HEK293 (cell line): ENCODE results near the gene TAS2R39.

Source experiments
- CTCF ChIA-PET: fragments of 350-600 bp; formaldehyde crosslinking; extraction: SDS; loops from one replicate; lab custom pipeline; 2021; ENCODE audit warnings: antibody characterized with exemption; lab: Yijun Ruan, JAX
- POLR2A ChIA-PET: fragments of 300-600 bp; formaldehyde crosslinking; extraction: SDS; loops from one replicate; lab custom pipeline; 2020; ENCODE audit warnings: antibody characterized with exemption, inconsistent platforms; lab: Yijun Ruan, JAX
- H3K27ac ChIP-seq: fragments of 200-500 bp; sonication (Bioruptor generic); 2 replicates; pipeline ENCODE4 v1.5.1; 2014; ENCODE audit warnings: low read depth, low read length, control low read depth, inconsistent platforms; ENCODE audit errors: extremely low read depth
- H3K36me3 ChIP-seq, 2 experiments: fragments of 200-500 bp in 1 of 2; sonication (Bioruptor generic) in 1 of 2; 1 replicate in 1 of 2; 2 replicates in 1 of 2; pipeline ENCODE4 v1.5.1; 2014 to 2017; ENCODE audit warnings: inconsistent platforms in 2 of 2, low read length in 2 of 2; ENCODE audit not compliant: control insufficient read depth in 2 of 2, insufficient read depth in 1 of 2
- H3K4me1 ChIP-seq: fragments of 200-500 bp; sonication (Bioruptor generic); 2 replicates; pipeline ENCODE4 v1.5.1; 2014; ENCODE audit warnings: mild to moderate bottlenecking, low read length, inconsistent platforms; ENCODE audit not compliant: control insufficient read depth, insufficient read depth
- H3K4me3 ChIP-seq: 2 replicates; pipeline ENCODE4 v1.5.1; 2011; ENCODE audit warnings: low read depth, mild to moderate bottlenecking, control low read depth, low read length, moderate library complexity
- H3K9me3 ChIP-seq: fragments of 200-500 bp; sonication (Bioruptor generic); 2 replicates; pipeline ENCODE4 v1.5.1; 2014; ENCODE audit warnings: low read depth, low read length, inconsistent platforms; ENCODE audit not compliant: control insufficient read depth, insufficient read depth
- CTCF ChIP-seq: fragments of 450-650 bp; formaldehyde crosslinking; IDR thresholded peaks from 2 replicates; pipeline ENCODE4 v1.5.1; 2016; ENCODE audit warnings: missing biosample characterization, missing genetic modification characterization
- KLF16 ChIP-seq: fragments of 450-650 bp; formaldehyde crosslinking; IDR thresholded peaks from 2 replicates; pipeline ENCODE4 v1.5.1; 2017; ENCODE audit warnings: missing biosample characterization, missing genetic modification characterization
- KLF9 ChIP-seq: fragments of 450-650 bp; formaldehyde crosslinking; IDR thresholded peaks from 2 replicates; pipeline ENCODE4 v1.5.1; 2016; ENCODE audit warnings: missing biosample characterization, missing genetic modification characterization, low read depth
- MYNN ChIP-seq: fragments of 450-650 bp; formaldehyde crosslinking; IDR thresholded peaks from 2 replicates; pipeline ENCODE4 v1.5.1; 2016; ENCODE audit warnings: missing biosample characterization, missing genetic modification characterization, borderline replicate concordance
- PRDM10 ChIP-seq: fragments of 450-650 bp; formaldehyde crosslinking; IDR thresholded peaks from 2 replicates; pipeline ENCODE4 v1.5.1; 2016; ENCODE audit warnings: missing biosample characterization, missing genetic modification characterization
- SALL2 ChIP-seq: fragments of 450-650 bp; formaldehyde crosslinking; IDR thresholded peaks from 2 replicates; pipeline ENCODE4 v1.5.0; 2017; ENCODE audit warnings: missing biosample characterization, mild to moderate bottlenecking, missing genetic modification characterization, borderline replicate concordance
- SP2 ChIP-seq: fragments of 450-650 bp; formaldehyde crosslinking; IDR thresholded peaks from 2 replicates; pipeline ENCODE4 v1.5.1; 2016; ENCODE audit warnings: missing biosample characterization, missing genetic modification characterization
- ZBTB44 ChIP-seq: fragments of 450-650 bp; IDR thresholded peaks from 2 replicates; pipeline ENCODE4 v1.5.1; 2018; ENCODE audit warnings: missing biosample characterization, mild to moderate bottlenecking, missing genetic modification characterization
- ZNF292 ChIP-seq: fragments of 450-650 bp; formaldehyde crosslinking; IDR thresholded peaks from 2 replicates; pipeline ENCODE4 v1.5.1; 2016; ENCODE audit warnings: low read depth, missing biosample characterization, missing genetic modification characterization, borderline replicate concordance
- ZNF654 ChIP-seq: fragments of 450-650 bp; formaldehyde crosslinking; IDR thresholded peaks from 2 replicates; pipeline ENCODE4 v1.5.1; 2016; ENCODE audit warnings: low read depth, missing biosample characterization, missing genetic modification characterization
- ZNF660 ChIP-seq: fragments of 450-650 bp; IDR thresholded peaks from 2 replicates; pipeline ENCODE4 v1.5.1; 2018; ENCODE audit warnings: missing biosample characterization, mild to moderate bottlenecking, missing genetic modification characterization
- ZSCAN30 ChIP-seq: fragments of 450-650 bp; IDR thresholded peaks from 2 replicates; pipeline ENCODE4 v1.5.1; 2018; ENCODE audit warnings: missing biosample characterization, mild to moderate bottlenecking, missing genetic modification characterization, moderate library complexity
- TF ChIP-seq, protein P1 (sequence below): fragments of 450-650 bp; formaldehyde crosslinking; IDR thresholded peaks from 2 replicates; pipeline ENCODE4 v1.5.1; 2016; ENCODE audit warnings: missing biosample characterization, missing genetic modification characterization, borderline replicate concordance

The TAS2R39 gene

GRCh38 chr7:143214789-143215679 lies 31.8 kb downstream of the TAS2R39 start:
- CTCF ChIA-PET = interaction anchor here (0.5 to 5.3 kb wide), 99 partner anchors 9 to 900 kb away, joined by 3 to 148 read pairs (median 4); partner anchors contain the start of genes EPHB6, GSTK1 and PIP
- H3K9me3 ChIP-seq = no peaks in the 10 kb centered on the region
- no peaks in the 10 kb centered on the region for H3K4me1 ChIP-seq
- no peak overlapping the region for H3K4me3 ChIP-seq
- POLR2A ChIA-PET = no interaction called here
- TF ChIP-seq ZNF654 (peak; percentile 100), SALL2 (no peak), ZSCAN30 (tag by site-specific recombination) (peak; percentile 43; the same call in 1 of the 2 replicates), ZNF660 (tag by site-specific recombination) (peak; percentile 81), SP2 (tag by site-specific recombination) (no peak), KLF16 (tag by site-specific recombination) (no peak), ZNF292 (tag by site-specific recombination) (no peak), PRDM10 (tag by site-specific recombination) (0 out of 2 replicates have a peak, but pooled peaks have one; percentile 38), MYNN (tag by site-specific recombination) (no peak), CTCF (tag by site-specific recombination) (peak; percentile 87), KLF9 (tag by site-specific recombination) (no peak), ZBTB44 (tag by site-specific recombination) (0 out of 2 replicates have a peak, but pooled peaks have one; percentile 5)
- TF ChIP-seq, protein P1, sequence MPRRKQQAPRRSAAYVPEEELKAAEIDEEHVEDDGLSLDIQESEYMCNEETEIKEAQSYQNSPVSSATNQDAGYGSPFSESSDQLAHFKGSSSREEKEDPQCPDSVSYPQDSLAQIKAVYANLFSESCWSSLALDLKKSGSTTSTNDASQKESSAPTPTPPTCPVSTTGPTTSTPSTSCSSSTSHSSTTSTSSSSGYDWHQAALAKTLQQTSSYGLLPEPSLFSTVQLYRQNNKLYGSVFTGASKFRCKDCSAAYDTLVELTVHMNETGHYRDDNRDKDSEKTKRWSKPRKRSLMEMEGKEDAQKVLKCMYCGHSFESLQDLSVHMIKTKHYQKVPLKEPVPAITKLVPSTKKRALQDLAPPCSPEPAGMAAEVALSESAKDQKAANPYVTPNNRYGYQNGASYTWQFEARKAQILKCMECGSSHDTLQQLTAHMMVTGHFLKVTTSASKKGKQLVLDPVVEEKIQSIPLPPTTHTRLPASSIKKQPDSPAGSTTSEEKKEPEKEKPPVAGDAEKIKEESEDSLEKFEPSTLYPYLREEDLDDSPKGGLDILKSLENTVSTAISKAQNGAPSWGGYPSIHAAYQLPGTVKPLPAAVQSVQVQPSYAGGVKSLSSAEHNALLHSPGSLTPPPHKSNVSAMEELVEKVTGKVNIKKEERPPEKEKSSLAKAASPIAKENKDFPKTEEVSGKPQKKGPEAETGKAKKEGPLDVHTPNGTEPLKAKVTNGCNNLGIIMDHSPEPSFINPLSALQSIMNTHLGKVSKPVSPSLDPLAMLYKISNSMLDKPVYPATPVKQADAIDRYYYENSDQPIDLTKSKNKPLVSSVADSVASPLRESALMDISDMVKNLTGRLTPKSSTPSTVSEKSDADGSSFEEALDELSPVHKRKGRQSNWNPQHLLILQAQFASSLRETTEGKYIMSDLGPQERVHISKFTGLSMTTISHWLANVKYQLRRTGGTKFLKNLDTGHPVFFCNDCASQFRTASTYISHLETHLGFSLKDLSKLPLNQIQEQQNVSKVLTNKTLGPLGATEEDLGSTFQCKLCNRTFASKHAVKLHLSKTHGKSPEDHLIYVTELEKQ (tag by site-specific recombination) = no peak
- H3K36me3 ChIP-seq = no peaks in the 10 kb centered on the region
- no peak overlapping the region for H3K27ac ChIP-seq
